OCI-LY1 (cell line): ENCODE data around the gene THAP12.

Experiments
- H2AFZ ChIP-seq: fragments of 200-600 bp; sonication (generic), shearing (Covaris generic); 2 replicates; pipeline ENCODE4 v1.6.0; 2014; ENCODE audit warnings: antibody characterized with exemption, mild to moderate bottlenecking, low read length
- H3F3A ChIP-seq: fragments of 200-600 bp; sonication (generic), shearing (Covaris generic); 2 replicates; pipeline ENCODE4 v1.6.0; 2014; ENCODE audit warnings: mild to moderate bottlenecking, antibody characterized with exemption, low read length, moderate library complexity; ENCODE audit not compliant: insufficient read depth
- H3K27ac ChIP-seq: fragments of 200-600 bp; sonication (generic); 2 replicates; pipeline ENCODE4 v1.5.1; 2014; ENCODE audit warnings: low read length, mixed run types, mild to moderate bottlenecking, low read depth; ENCODE audit not compliant: poor library complexity, severe bottlenecking
- H3K27me3 ChIP-seq: fragments of 200-600 bp; sonication (generic); 2 replicates; pipeline ENCODE4 v1.6.0; 2014; ENCODE audit warnings: antibody characterized with exemption, mild to moderate bottlenecking, low read length, moderate library complexity; ENCODE audit not compliant: insufficient read depth
- H3K36me3 ChIP-seq: fragments of 200-600 bp; sonication (generic); 2 replicates; pipeline ENCODE4 v1.6.1; 2014; ENCODE audit warnings: mild to moderate bottlenecking, antibody characterized with exemption, low read length, moderate library complexity, mixed read lengths; ENCODE audit not compliant: insufficient read depth
- H3K4me1 ChIP-seq: fragments of 200-600 bp; sonication (generic); 2 replicates; pipeline ENCODE4 v1.5.1; 2014; ENCODE audit warnings: mild to moderate bottlenecking, low read length, moderate library complexity; ENCODE audit not compliant: insufficient read depth, severe bottlenecking
- H3K4me2 ChIP-seq: fragments of 200-600 bp; sonication (generic), shearing (Covaris generic); 2 replicates; pipeline ENCODE4 v1.6.1; 2014; ENCODE audit warnings: low read length
- H3K4me3 ChIP-seq: fragments of 200-600 bp; sonication (generic); 2 replicates; pipeline ENCODE4 v1.5.1; 2014; ENCODE audit warnings: low read length, low read depth, mild to moderate bottlenecking, mixed read lengths; ENCODE audit not compliant: poor library complexity, severe bottlenecking
- H3K79me2 ChIP-seq: fragments of 200-600 bp; shearing (Covaris generic); 2 replicates; pipeline ENCODE4 v1.6.1; 2016; ENCODE audit warnings: mixed run types, low read length, mixed read lengths; ENCODE audit not compliant: insufficient read depth
- H3K9ac ChIP-seq: fragments of 200-600 bp; sonication (generic), shearing (Covaris generic); 2 replicates; pipeline ENCODE4 v1.6.1; 2014; ENCODE audit warnings: mild to moderate bottlenecking, low read length, mixed read lengths
- H3K9me2 ChIP-seq: fragments of 200-600 bp; sonication (generic), shearing (Covaris generic); 2 replicates; pipeline ENCODE4 v1.6.1; 2014; ENCODE audit warnings: low read depth, mild to moderate bottlenecking, low read length, mixed read lengths
- H3K9me3 ChIP-seq: fragments of 200-600 bp; shearing (Covaris generic); 2 replicates; pipeline ENCODE4 v1.6.1; 2014; ENCODE audit warnings: low read length, mixed read lengths
- H4K20me1 ChIP-seq: fragments of 200-600 bp; sonication (generic), shearing (Covaris generic); 2 replicates; pipeline ENCODE4 v1.6.0; 2016; ENCODE audit warnings: mild to moderate bottlenecking, low read length; ENCODE audit not compliant: insufficient read depth
- CTCF ChIP-seq: fragments of 200-600 bp; sonication (generic), shearing (Covaris generic); IDR thresholded peaks from 2 replicates; pipeline ENCODE4 v1.5.1; 2017; ENCODE audit warnings: mild to moderate bottlenecking, antibody characterized with exemption, low read length, moderate library complexity, mixed read lengths
- EZH2 ChIP-seq: fragments of 200-600 bp; sonication (generic), shearing (Covaris generic); IDR thresholded peaks from 2 replicates; pipeline ENCODE4 v1.8.0; 2017; ENCODE audit warnings: borderline replicate concordance, mixed run types, mild to moderate bottlenecking, antibody characterized with exemption, low read length, moderate library complexity, mixed read lengths

THAP12 gene

GRCh38 chr11:76334826-76335389, 46.0 kb downstream of the THAP12 start:
- Histone ChIP-seq H3K36me3 (no peaks in the 10 kb centered on the region), H3K4me1 (no peaks in the 10 kb centered on the region), H3K79me2 (no peaks in the 10 kb centered on the region), H3K9me3 (peaks cover 12% of the 10 kb centered on the region), H3K27me3 (no peaks in the 10 kb centered on the region), H3F3A (no peaks in the 10 kb centered on the region), H3K27ac (no peak overlapping the region), H3K9me2 (no peaks in the 10 kb centered on the region), H2AFZ (no peak overlapping the region), H3K4me3 (no peak overlapping the region), H3K4me2 (no peak overlapping the region), H4K20me1 (no peaks in the 10 kb centered on the region), H3K9ac (no peak overlapping the region)
- no peak for TF ChIP-seq EZH2
- no peak for TF ChIP-seq CTCF

DNA sequence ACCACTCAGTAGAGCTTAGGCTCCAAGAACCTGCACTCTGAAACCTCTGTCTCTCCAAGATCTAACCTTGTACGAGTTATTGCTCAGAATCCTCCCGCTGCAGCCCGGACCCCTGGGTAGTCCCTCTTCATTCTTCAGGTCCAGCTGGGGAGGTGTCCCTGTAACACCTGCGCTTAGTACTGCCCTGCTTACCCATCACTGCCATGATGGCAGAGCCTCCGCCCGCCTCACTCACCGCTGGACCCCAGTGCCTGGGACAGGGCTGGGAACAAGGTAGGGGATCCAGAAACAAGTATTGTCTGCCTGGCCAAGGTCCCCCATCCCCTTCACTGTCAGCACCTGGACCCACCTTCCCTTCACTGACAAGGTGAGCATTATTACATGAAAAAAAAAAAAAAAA, 50.3 kb downstream of the THAP12 start:
- Histone ChIP-seq H3K4me3 (no peak overlapping the region), H3K9ac (no peak overlapping the region)
- TF ChIP-seq EZH2 = no peak
- no peak for TF ChIP-seq CTCF

DNA sequence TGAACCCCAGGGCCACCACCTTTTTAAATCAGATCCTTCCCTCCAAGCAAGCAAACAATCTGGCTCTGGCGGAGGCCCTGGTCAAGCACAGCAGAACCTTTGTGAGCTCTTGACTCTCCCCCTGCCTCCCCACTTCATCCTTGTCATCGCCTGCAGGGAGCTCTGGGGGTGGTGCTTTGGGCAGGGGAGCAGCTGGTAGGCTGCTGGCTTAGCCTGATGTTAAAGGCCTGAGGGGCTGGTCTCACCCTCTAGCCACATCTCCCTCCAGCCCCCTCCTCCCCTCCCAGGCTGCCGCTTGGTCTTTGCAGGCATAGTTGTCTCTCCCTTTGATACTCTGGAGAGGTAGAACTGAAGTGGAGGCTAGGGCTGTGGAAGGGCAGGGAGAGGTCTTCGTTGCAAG, 50.9 kb downstream of the THAP12 start:
- H4K20me1 ChIP-seq = no peaks in the 10 kb centered on the region
- no peak overlapping the region for H3K9ac ChIP-seq
- H3K27ac ChIP-seq = no peak overlapping the region
- H3K9me3 ChIP-seq = peaks cover 4% of the 10 kb centered on the region
- no peak overlapping the region for H2AFZ ChIP-seq
- H3K4me1 ChIP-seq = no peaks in the 10 kb centered on the region
- no peaks in the 10 kb centered on the region for H3K36me3 ChIP-seq
- H3K27me3 ChIP-seq = no peaks in the 10 kb centered on the region
- TF ChIP-seq CTCF (no peak), EZH2 (no peak)
- H3K4me2 ChIP-seq = no peak overlapping the region
- no peak overlapping the region for H3K4me3 ChIP-seq
- H3K9me2 ChIP-seq = no peaks in the 10 kb centered on the region
- H3F3A ChIP-seq = no peaks in the 10 kb centered on the region
- H3K79me2 ChIP-seq = no peaks in the 10 kb centered on the region

More for the DNA sequence above, 50.3 kb downstream of the THAP12 start:
- H3K4me2 ChIP-seq = no peak overlapping the region
- H3F3A ChIP-seq = no peaks in the 10 kb centered on the region
- H2AFZ ChIP-seq = no peak overlapping the region
- H3K27ac ChIP-seq = no peak overlapping the region
- H3K9me3 ChIP-seq = peaks cover 9% of the 10 kb centered on the region
- H3K27me3 ChIP-seq = no peaks in the 10 kb centered on the region
- no peaks in the 10 kb centered on the region for H3K4me1 ChIP-seq
- H4K20me1 ChIP-seq = no peaks in the 10 kb centered on the region
- no peaks in the 10 kb centered on the region for H3K79me2 ChIP-seq
- H3K9me2 ChIP-seq = no peaks in the 10 kb centered on the region
- no peaks in the 10 kb centered on the region for H3K36me3 ChIP-seq
